NCI-H1436 (cell line): Measurements from ENCODE around the gene MCTP1.
"Not testable (repeated sequence)": the region's sequence is repeated elsewhere in the genome, so short reads cannot be mapped to it uniquely, and the experiment has no call there.

Source experiments
- DNase-seq: peaks from one replicate; lab custom pipeline; 2025; lab: John Stamatoyannopoulos, UW

MCTP1 gene

DNA sequence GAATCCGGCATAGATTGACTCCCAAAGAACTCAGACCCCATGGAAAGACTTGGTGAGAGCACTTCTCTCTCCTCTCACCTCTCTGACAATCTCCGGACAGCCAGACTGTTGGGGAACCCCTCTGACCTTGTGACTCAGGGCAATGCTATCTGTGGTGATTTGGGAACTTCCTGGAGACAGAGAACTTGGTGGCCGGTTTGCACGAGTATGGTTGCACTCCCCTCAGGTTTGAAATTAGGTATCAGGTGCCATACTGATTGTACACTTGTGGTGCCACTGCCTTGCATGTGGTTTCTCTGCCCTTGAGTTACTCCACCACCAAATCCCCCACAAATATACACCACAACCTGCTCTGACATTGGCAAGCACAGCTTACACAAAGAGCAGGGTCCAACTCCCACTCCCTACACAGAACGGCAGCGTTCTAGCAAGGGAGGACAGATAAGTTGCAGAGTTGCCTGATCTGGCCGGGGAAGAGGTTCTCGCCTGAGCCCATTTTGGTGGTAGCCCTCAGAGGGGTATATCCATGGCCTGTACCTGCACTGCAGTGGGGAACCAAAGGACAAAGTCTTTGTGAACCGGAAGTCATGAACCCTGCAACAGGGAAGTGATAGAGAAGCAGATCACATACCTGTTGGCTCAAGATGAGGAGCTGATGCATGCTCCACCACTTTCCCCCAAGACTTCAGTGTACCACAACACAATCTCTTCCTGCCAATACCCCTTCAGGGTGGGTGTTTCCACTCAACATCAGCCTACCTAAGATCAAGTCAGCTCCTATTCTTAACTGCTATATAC is 255.1 kb downstream of the MCTP1 start:
- DNase-seq, result no peak

DNA sequence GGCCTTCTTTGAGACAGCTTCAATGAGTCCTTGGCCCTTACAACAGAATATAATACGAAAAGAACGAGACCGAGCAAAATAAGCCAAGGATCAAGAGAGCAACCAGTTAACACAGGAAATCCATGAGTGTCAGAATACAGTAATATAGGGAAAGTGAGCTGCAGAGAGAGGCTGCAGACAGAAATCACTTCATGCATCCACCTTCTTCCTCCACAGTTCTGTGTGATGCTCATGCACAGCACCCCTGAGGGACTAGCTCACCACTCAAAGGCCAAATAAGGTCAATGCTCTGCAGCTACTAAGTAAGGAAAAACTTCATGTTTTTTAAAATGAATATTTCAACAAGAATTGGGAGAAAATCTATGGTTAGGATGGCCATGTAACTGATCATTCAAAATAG is 257.1 kb downstream of the MCTP1 start:
- DNase-seq, result no peak

DNA sequence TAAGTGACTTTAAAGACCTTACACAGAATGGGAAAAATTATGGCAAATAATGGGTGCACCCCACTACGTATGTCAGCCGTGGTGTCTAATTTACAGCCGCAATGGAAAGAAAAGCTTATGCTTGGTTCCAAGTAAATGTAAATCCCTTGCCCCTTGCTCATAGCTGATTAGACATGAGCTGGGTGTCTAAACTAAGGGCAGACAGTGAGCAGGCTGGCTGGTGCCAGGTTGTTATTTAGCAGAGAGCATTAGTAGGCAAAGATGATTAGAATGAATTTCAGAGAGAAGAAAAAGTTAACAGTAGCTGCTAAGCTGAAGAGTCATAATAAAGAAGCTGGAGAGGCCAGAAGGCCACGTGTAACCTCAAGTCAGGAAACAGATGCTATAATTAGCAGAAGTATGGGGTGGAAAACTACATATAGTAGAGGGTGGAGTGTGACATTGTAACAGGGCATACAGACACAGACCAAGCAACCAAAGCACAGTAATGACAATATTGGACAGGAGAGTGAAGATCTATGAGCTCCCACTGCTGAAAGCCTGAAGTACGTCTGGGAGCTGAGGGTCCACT is 257.7 kb downstream of the MCTP1 start:
- no peak for DNase-seq

DNA sequence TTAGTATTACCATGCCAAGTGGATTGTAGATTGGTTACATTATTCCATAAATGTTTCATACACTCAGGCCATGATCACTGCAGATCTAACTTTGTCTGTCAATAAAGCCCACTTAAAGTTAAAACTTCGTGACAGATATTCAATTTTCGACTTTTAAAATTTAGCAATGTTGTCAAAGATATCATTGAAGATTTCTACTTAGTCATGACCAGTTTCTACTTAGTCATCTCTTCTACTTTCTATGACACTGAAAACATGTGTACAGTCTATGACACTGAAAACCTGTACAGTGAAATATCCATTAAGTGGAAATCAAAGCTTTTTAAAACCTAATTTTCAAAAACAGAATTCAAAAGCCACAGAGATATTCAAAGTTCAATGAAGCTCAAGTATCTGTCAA is 258.2 kb downstream of the MCTP1 start:
- no peak for DNase-seq

DNA sequence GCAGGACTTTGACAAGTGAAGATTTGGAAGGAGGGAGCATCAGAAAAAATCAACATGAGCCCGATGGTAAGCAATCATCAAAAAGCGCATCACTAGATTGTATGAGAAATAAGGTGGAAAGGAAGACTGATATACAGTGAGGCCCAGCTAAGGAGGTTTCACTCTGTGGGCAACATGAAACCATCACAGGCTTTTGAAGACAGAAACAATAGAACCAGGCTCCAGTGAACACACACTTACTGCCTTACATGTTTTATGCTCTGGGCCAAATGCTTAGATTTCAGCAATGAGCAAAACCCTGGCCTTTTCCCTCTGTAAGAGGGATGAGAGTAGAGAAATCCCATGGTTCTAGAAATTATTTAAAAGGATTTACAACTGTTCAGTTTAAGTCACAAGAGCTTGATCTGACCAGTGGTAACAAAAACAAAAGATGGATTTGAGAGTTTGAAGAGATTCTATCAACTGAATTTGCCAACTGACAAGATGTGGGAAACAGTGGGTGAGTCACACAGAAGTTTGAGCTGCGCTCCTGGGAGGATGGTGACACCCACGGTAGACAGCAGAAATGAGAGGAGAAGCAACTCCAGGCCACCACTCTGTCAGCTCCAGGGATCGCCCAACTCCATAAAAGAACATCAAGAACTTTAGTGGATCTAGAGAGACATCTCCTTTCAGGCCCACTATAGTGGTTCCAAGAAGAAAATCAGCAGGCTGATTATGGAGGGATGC is 261.8 kb downstream of the MCTP1 start:
- no peak for DNase-seq

DNA sequence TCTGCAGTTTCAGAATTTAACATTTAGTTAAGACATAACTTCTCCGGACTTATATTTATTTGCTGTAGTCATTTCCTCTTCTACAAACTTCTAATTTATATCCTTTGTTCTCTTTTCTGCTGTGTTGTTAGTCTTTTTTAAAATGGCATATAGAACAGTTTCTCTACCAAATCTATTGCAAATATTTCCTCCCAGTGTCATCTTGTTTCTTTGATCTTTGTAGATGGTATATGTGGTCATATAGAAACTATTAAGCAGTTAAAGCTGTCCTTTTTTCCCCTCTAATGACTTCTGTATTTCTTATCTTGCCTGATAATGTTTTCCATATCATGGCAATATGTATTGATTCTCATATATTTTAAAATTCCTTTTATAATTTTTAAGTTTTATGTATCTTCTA is 264.5 kb downstream of the MCTP1 start:
- DNase-seq, result no peak

DNA sequence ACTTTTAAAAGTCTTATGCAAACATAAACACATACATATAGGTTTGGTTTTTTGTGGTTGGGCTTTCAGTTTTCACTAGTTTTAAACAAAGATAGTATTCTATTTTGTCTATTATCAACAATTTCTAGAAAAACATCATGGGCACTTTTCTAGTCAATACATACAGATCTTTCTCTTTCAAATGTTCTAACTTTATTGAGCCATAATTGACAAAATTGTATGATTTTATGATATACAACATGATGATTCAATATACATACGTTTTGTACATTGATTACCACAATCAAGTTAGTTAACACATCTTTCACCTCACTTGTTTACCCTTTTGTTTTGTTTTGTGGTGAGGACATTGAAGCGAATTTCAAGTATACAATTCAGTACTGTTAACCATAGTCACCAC is 265.9 kb downstream of the MCTP1 start:
- no peak for DNase-seq

DNA sequence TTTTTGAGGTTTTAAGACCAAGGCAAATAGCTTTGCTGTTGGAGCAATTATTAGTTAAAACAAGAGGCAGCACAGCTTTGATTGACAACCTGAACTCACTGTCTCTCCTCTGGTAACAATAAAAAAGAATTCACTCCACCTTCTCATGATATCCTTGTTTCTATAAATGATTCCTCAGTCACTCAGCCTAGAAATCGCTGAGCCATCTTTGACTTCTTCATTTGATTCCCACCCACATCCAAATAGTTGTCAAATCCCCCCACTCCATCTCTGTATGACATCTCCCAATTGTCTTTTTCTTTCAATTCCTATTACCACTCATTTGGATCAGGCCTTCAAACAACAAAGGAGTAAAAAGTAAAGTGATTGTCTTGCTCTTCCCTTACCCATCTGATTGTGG is 266.4 kb downstream of the MCTP1 start:
- DNase-seq, result no peak

DNA sequence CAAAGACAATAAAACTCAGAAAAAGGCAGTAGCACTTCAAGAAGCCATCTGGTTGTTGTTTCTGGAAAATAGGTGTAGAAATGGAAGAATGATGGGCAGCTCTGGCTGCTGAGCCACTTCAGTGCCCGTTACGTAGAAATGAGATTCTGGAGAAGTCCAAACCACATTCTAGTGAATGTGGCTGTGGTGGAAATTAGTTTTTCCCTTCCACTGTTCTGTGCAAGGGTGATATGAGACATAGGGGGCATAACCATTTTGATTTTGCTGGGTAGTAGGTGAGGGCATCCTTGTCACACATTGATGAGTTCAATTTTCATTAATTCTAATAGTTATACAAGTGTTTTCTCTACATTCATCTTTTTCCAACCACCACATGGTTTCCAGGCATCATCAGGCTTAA is 275.1 kb downstream of the MCTP1 start:
- DNase-seq, result no peak

DNA sequence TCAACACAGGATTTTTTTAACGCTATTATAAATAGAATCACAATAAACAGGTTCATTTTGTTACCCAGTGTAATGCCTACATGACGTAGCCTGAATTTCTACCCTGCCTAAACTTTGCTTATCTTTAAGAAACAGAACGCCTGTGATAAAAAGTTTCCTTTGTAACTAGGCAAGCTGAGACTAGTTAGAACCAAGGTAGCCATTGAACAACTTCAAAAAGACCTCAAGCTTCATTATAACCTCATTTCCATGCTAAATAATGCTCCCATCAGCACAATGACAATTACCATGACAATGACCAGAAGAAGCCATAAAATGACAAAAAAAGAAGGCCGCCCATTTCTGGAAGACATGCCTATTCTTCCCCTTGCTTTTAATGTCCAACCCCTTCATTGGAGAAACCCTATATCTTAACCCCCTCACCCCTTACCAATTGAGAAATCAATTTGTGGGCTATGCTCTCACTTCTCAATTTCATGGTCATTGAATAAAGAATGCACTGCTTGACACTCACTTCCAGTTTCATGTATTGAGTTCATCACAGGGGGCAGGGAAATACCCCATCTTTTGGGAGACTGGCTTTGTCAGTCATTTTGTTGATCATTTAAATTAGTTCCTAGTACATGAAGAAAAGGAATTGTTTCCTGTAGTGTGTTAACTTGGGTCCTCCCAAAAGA is 276.8 kb downstream of the MCTP1 start:
- DNase-seq, result no peak

DNA sequence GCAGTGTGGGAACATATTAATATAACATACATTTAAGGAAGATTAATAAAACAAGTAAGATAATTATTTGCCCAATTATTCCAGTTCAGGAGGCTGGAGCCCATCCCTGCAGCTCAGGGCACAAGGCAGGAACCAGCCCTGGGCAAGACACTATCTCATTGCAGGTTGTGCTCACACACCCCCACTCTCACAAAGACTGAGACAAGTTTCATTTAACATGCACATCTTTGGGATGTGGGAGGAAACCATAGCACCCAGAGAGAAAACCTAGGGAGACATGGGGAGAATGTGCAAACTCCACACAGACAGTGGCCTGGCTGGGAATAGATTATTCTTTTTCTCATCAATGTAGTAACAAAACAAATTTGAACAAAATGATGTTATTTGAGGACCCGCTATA is 279.1 kb downstream of the MCTP1 start:
- DNase-seq, result no peak

DNA sequence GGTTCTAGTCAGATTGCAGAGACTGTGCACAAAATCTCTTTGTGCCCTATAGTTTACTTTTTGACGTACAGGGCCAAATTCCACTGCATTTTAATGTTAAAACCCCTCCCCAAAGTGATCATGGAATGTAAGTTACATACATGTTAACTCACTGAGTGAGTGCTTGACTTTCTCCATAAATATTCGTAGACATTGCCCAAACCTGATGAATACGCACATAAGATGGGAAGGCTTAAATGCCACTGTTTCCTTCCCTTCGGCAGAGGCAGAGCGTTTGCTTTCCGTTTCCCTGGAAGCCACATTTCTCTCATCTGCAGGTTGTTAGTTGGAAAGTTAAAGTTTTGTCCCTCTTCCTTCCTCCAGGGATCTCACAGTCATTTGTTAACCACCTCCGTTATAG is 286.2 kb downstream of the MCTP1 start:
- no peak for DNase-seq

DNA sequence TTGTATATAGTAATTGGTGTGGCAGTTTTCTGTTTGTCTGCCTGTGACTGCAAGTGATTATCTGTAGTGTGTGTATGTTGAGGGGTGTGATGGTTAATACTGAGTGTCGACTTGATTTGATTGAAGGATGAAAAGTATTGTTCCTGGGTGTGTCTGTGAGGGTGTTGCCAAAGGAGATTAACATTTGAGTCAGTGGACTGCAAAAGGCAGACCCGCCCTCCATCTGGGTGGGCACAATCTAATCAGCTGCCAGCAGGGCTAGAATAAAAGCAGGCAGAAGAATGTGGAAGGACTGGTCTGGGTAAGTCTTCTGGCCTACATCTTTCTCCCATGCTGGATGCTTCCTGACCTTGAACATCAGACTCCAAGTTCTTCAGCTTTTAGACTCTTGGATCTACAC is 290.4 kb downstream of the MCTP1 start:
- not testable (repeated sequence) for DNase-seq

DNA sequence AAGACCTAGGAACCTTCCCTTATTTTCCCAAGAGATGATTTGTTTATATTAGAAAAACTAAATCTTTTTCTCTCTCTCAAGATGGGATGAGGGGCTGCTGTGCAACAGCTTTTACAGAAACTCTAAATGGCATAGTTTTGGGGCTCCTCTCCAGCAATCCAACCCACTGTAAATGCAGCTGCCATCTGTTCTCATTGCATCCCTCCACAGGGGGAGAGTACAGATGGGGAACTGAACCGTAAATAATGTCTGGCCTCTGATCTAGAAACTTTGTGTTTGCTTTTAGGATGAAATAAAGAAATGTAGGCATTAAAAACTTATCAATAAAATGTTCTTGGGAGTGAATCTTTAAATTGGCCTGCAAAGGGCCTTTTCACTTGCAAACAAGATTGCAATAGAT is 291.4 kb downstream of the MCTP1 start:
- no peak for DNase-seq

DNA sequence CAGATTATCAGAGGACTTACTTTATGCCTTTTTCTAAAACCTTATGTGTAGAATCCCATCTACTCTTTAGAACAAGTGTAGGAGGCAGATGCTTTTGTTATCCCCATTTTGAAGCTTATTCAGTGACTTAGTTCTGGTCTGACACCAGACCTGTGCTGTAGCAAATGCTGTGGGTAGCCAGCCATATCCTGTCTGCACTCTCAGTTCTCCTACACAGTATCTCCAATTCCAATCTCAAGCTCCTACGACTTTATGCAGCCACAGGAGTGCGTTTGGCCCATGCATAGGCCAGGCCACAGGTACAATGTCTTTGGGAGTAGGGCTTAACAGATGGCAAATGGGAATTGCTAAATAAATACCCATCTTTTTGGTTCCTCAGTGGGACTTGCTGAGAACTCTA is 292.6 kb downstream of the MCTP1 start:
- no peak for DNase-seq

DNA sequence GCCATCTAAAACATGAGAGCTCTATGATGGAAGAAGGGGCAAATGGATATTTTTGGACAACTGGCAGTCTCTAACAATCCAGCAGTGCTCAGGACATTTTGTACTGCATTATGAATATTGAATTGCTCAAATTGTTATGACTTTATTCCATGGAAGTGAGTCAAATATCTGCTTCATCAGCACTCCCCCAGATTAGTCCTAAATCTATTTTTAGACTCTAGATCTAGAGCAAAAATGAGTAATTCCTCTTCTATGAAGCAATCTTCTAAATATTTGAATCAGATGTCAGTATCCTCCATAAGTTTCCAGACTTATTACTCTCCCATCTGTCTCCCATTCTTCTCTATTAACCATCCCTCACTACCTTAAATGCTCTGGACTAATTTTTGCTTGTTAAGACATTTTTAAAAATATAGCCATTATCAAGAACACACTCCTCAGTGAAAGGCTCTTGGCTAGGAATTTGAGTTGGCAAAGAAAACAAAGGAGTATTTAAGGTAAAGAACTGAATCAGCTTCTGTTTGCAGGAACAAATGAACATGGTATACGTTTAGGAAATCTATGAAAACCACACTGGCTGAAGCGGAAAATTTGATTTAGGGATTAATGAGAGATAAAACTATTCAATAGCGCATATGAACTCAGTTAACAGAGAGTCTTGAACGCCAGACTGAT is 300.9 kb downstream of the MCTP1 start:
- DNase-seq, result no peak

DNA sequence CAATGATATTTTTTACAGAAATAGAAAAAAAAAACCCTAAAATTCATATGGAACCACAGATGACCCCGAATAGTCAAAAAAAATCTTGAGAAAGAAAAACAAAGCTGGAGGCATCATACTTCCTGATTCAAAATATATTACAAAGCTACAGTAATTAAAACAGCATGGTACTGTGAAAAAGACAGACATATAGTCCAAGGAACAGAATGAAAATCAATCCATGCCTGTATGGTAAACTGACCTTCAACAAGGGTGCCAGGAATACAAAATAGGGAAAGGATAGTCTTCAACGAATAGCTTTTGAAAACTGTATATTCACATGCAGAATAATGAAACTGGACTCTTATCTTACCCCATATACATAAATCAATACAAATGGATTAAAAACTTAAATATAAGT is 307.5 kb downstream of the MCTP1 start:
- DNase-seq, result no peak

DNA sequence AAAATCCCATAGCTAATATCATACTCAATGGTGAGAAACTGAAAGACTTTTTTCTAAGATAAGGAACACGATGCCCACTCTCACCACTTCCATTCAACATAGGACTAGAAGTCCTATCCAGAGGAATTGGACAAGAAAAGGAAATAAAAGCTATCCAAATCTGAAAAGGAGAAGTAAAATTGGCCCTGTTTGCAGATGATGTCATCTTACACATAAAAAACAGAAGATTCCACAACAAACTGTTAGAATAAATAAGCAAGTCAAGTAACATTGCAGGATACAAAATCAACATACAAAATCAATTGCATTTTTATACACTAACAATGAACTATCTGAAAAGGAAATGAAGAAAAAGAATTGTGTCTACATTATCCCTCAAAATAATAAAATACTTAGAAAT is 308.0 kb downstream of the MCTP1 start:
- no peak for DNase-seq

DNA sequence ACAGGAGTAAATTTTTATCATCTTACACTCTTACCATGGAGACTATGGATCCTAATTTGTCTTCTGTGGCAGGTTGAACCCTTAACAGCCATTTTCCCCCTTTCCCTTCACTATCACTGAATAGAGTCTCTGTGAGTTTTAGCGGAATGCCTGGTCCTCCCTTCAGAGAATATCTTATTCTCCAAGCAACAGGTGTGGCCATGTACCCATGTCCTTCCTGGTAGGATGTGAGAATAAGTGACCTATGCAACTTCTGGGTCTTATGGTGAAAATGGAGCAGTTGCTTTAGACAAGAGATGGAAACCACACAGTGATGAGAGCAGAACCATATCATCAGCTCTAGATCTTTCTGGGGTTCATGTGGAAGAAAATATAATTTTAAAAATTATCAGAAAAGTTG is 312.6 kb downstream of the MCTP1 start:
- DNase-seq, result no peak

DNA sequence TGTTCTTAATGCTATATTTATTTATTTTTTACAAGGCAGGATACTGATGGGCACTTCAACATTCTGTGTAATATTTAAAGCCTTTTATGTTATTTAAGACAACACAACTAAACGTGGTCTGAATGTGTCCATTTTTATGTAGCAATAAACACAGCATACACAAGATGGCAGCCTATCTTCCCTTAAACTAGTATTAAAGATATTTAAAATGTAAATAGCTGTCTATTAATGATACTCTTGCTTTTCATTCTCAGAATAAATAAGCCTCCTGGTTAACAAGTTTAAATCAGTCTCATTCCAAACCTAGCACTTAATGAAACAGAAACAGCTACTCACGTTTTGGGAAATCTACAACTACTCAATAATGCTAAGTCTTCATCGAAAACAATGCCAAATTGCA is 315.7 kb downstream of the MCTP1 start:
- DNase-seq, result no peak

DNA sequence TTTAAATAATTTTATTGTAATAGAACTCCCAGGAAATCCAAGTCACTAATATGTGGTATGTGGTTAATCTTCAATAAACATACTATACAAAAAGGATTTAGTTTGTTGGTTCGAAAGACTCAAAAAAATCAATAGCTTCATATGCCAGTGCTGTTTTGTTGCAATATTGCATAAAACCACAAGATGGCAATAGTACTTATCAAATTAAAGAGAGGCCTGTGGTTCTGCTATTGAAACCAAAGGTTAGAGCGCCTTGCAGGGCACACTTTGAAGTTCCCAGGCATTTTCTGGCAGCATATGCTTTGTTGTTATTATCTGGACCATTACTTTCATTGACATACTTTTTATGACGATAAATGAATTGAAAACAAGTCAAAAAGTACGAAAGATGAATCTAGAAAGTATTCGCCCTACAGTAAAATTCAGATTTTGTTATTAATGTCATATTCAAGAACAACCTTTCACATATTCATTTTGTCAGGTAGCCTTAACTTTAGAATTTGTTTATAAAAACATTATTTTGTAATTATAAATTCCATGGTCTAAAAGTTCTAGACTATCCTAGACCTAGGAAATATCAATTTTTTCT is 316.3 kb downstream of the MCTP1 start:
- peak; percentile 60 for DNase-seq

DNA sequence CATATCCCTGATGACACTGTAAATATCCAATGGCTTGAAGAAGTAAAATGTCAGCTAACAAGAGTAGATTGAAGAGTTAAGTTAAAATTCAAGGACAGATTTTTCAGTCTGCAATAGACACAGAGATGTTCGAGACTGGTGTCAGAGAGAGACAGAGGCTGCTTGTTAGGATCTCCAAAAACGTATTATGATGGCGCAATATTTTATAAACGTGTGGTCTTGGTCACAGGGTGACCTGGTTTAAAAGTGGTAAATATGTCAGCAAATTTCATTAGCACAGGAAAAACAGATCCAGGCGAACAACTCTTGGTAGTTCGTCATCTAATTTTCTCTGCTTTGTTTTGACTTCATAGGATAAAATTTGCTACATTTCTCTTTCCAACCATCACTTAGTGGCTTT is 317.4 kb downstream of the MCTP1 start:
- DNase-seq, result no peak
